SU-DHL-6 (cell line): ENCODE results near the gene CELSR3.

Experiments
- EZH2phosphoT487 ChIP-seq: fragments of 200-600 bp; sonication (generic), shearing (Covaris generic); conservative IDR thresholded peaks from 2 replicates; pipeline ENCODE4 v1.6.1; 2018; ENCODE audit warnings: mild to moderate bottlenecking, antibody characterized with exemption, low read length, moderate library complexity, mixed read lengths
- TF ChIP-seq, protein P1 (sequence below): fragments of 200-600 bp; sonication (generic); IDR thresholded peaks from one replicate; pipeline ENCODE4 v1.5.1; 2017; ENCODE audit warnings: antibody characterized with exemption, mild to moderate bottlenecking, low read length, moderate library complexity; ENCODE audit not compliant: insufficient read depth, poor library complexity, severe bottlenecking

DNA sequence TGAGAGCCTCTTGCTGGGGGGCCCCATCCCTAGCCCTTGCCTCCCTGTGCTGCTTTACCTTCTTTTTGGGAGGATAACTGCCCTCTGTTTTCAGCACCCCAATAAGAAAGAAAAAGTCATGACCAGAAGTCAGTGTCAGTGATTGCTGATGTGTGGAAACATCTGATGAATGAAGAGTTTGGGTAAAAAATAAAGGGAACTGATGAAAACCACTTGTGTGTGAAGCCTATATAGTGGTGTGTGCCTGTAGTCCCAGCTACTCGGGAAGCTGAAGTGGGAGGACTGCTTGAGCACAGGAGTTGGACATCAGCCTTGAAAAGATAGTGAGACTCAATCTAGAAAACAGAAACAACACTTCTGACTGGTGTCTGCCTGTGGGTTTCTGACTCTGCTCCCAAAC is 9.8 kb upstream of the CELSR3 start:
- TF ChIP-seq, protein P1, sequence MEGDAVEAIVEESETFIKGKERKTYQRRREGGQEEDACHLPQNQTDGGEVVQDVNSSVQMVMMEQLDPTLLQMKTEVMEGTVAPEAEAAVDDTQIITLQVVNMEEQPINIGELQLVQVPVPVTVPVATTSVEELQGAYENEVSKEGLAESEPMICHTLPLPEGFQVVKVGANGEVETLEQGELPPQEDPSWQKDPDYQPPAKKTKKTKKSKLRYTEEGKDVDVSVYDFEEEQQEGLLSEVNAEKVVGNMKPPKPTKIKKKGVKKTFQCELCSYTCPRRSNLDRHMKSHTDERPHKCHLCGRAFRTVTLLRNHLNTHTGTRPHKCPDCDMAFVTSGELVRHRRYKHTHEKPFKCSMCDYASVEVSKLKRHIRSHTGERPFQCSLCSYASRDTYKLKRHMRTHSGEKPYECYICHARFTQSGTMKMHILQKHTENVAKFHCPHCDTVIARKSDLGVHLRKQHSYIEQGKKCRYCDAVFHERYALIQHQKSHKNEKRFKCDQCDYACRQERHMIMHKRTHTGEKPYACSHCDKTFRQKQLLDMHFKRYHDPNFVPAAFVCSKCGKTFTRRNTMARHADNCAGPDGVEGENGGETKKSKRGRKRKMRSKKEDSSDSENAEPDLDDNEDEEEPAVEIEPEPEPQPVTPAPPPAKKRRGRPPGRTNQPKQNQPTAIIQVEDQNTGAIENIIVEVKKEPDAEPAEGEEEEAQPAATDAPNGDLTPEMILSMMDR = no peak
- TF ChIP-seq EZH2phosphoT487 = no peak
